Kidney epithelial cell (primary cell): ENCODE results near the gene RLN3. TPM values are rescaled to one million over a fixed set of nuclear protein-coding genes. Genes with fewer than 3 reads are reported as not detected.

ENCODE experiments used
- DNase-seq: peaks from one replicate; pipeline ENCODE4 v3.0.0-alpha.2; 2010; ENCODE audit warnings: low read depth
- H3K27me3 ChIP-seq: 2 replicates; pipeline ENCODE4 v1.6.0; 2011; ENCODE audit warnings: low read length; ENCODE audit not compliant: control insufficient read depth, insufficient read depth
- H3K36me3 ChIP-seq: 2 replicates; pipeline ENCODE4 v1.5.1; 2011; ENCODE audit warnings: low read length; ENCODE audit not compliant: control insufficient read depth, insufficient read depth
- H3K4me3 ChIP-seq: 2 replicates; pipeline ENCODE4 v1.5.1; 2011; ENCODE audit warnings: low read depth, mild to moderate bottlenecking, control low read depth, low read length
- total RNA-seq: library from RNA; depleted of rRNA; stranded (reverse); fragments of >200 nt; gene quantifications from 2 replicates; pipeline ENCODE4 v1.2.3, GENCODE V29; 2015
- TF ChIP-seq, protein P1 (sequence below): IDR thresholded peaks from 2 replicates; pipeline ENCODE4 v1.5.1; 2011; ENCODE audit warnings: mild to moderate bottlenecking, moderate library complexity, low read length, control low read depth, inconsistent platforms; ENCODE audit not compliant: insufficient read depth, poor library complexity, severe bottlenecking

RLN3 gene
- total RNA-seq, 1 donor from 2014 or later: not detected

GRCh38 chr19:13990085-13990484, 37.9 kb upstream of the RLN3 start:
- H3K36me3 ChIP-seq: peaks cover 1% of the 10 kb centered on the region
- H3K4me3 ChIP-seq: no peak overlapping the region
- no peak for DNase-seq
- H3K27me3 ChIP-seq: no peaks in the 10 kb centered on the region
- TF ChIP-seq, protein P1, sequence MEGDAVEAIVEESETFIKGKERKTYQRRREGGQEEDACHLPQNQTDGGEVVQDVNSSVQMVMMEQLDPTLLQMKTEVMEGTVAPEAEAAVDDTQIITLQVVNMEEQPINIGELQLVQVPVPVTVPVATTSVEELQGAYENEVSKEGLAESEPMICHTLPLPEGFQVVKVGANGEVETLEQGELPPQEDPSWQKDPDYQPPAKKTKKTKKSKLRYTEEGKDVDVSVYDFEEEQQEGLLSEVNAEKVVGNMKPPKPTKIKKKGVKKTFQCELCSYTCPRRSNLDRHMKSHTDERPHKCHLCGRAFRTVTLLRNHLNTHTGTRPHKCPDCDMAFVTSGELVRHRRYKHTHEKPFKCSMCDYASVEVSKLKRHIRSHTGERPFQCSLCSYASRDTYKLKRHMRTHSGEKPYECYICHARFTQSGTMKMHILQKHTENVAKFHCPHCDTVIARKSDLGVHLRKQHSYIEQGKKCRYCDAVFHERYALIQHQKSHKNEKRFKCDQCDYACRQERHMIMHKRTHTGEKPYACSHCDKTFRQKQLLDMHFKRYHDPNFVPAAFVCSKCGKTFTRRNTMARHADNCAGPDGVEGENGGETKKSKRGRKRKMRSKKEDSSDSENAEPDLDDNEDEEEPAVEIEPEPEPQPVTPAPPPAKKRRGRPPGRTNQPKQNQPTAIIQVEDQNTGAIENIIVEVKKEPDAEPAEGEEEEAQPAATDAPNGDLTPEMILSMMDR: no peak

GRCh38 chr19:13992025-13992424, 35.9 kb upstream of the RLN3 start:
- TF ChIP-seq, protein P1: no peak
- DNase-seq: no peak

GRCh38 chr19:13993590-13994300, 34.2 kb upstream of the RLN3 start:
- Histone ChIP-seq H3K4me3 (no peak overlapping the region), H3K27me3 (no peaks in the 10 kb centered on the region), H3K36me3 (no peaks in the 10 kb centered on the region)
- no peak for DNase-seq
- TF ChIP-seq, protein P1: no peak

More at GRCh38 chr19:13992025-13992424, 35.9 kb upstream of the RLN3 start:
- no peaks in the 10 kb centered on the region for H3K27me3 ChIP-seq
- no peak overlapping the region for H3K4me3 ChIP-seq
- H3K36me3 ChIP-seq: peaks cover 1% of the 10 kb centered on the region

GRCh38 chr19:13995017-13995728, 32.8 kb upstream of the RLN3 start:
- no peak for DNase-seq
- H3K27me3 ChIP-seq: no peaks in the 10 kb centered on the region
- TF ChIP-seq, protein P1: no peak
- no peak overlapping the region for H3K4me3 ChIP-seq
- no peaks in the 10 kb centered on the region for H3K36me3 ChIP-seq

GRCh38 chr19:13995878-13996765, 31.8 kb upstream of the RLN3 start:
- TF ChIP-seq, protein P1: no peak
- no peak for DNase-seq
- H3K36me3 ChIP-seq: no peaks in the 10 kb centered on the region
- no peaks in the 10 kb centered on the region for H3K27me3 ChIP-seq
- no peak overlapping the region for H3K4me3 ChIP-seq
